ENCODE results near the gene DIS3L2.

DNA sequence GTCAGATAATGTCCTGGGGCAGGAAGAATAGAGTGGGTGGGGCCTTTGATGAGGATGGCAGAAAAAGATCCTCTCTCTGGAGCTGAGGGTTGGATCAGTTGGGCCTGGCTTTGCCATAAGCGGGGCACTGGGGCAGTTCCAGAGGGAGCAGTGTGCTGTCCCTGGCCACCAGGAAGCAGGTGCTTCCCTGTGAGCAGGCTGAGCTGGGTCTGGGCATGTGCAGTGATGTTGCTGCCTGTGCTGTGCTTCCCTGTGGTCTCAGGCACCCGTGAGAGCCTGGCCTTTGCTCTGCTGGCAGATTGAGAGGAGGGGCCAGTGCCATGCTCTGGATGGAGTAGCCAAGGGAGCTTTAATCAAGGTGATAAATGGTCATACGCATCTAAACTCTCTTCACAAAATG lies 20.7 kb upstream of the DIS3L2 start:
- TF ChIP-seq EZH2phosphoT487 (IDR thresholded peaks at IDR 0.05; ENCODE audit: borderline replicate concordance, low read depth, low read length) = no peak
- TF ChIP-seq, protein P1, sequence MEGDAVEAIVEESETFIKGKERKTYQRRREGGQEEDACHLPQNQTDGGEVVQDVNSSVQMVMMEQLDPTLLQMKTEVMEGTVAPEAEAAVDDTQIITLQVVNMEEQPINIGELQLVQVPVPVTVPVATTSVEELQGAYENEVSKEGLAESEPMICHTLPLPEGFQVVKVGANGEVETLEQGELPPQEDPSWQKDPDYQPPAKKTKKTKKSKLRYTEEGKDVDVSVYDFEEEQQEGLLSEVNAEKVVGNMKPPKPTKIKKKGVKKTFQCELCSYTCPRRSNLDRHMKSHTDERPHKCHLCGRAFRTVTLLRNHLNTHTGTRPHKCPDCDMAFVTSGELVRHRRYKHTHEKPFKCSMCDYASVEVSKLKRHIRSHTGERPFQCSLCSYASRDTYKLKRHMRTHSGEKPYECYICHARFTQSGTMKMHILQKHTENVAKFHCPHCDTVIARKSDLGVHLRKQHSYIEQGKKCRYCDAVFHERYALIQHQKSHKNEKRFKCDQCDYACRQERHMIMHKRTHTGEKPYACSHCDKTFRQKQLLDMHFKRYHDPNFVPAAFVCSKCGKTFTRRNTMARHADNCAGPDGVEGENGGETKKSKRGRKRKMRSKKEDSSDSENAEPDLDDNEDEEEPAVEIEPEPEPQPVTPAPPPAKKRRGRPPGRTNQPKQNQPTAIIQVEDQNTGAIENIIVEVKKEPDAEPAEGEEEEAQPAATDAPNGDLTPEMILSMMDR (conservative IDR thresholded peaks at IDR 0.05; ENCODE audit: low read length) = no peak

All from OCI-LY7 (cell line).